ENCODE measurements around the gene LRRC2.

Gene LRRC2

DNA sequence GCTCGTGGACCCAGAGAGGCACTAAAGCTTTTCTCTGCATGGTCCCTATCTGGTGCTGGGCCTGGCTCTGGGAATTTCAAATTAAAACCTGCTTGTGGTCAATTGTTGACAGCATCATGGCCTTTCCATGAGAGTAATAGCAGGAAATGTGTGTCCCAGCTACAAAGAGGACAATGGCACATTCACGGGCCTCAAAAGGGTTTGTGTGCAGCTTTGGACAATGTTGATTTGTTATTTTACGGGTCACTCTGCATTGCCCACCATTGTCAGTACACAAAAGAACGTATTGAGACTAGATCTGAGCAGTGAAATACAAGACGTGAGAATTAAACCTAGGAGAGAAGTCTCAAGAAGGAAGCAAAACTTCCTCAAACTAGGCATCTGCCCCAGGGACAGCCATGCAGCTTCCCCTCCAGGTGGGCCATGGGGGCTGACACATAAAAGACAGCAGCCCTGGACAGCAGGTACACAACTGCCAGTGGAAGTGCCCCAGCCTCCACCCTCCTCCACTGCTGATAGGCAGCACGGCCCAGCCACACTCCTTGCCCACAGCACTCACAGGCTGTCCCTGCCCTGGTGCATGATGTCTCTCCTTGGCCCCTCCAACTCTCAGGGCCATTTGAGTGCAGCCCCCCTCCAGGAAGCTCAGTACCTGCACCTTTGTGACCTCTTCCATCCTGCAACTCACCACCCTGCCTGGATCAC lies 85.5 kb downstream of the LRRC2 start:
- no peaks in the 10 kb centered on the region for H3K9me2 ChIP-seq (replicated peaks; ENCODE audit: low read depth, low read length)
- H3K4me3 ChIP-seq (ENCODE audit: low read length, poor library complexity, severe bottlenecking): no peak overlapping the region
- H3K4me2 ChIP-seq (ENCODE audit: low read depth, low read length, poor library complexity, severe bottlenecking): no peak overlapping the region
- no peak overlapping the region for H3K9ac ChIP-seq (ENCODE audit: low read depth, low read length, poor library complexity, severe bottlenecking)
- H3K36me3 ChIP-seq (ENCODE audit: insufficient read depth, low read length): no peaks in the 10 kb centered on the region
- H3K4me1 ChIP-seq (ENCODE audit: insufficient read depth, low read length, poor library complexity, severe bottlenecking): no peaks in the 10 kb centered on the region
- H3K79me2 ChIP-seq (ENCODE audit: insufficient read depth, low read length): no peaks in the 10 kb centered on the region
- no peak overlapping the region for H2AFZ ChIP-seq (ENCODE audit: low read length)
- no peaks in the 10 kb centered on the region for H3K9me3 ChIP-seq (ENCODE audit: insufficient read depth, low read depth, low read length)
- no peak for TF ChIP-seq CTCF (conservative IDR thresholded peaks at IDR 0.05; ENCODE audit: low read length)
- TF ChIP-seq EZH2phosphoT487 (IDR thresholded peaks at IDR 0.05; ENCODE audit: borderline replicate concordance): no peak
- no peaks in the 10 kb centered on the region for H4K20me1 ChIP-seq (ENCODE audit: insufficient read depth, low read length, poor library complexity, severe bottlenecking)
- no peaks in the 10 kb centered on the region for H3F3A ChIP-seq (ENCODE audit: low read depth)
- no peaks in the 10 kb centered on the region for H3K27me3 ChIP-seq (ENCODE audit: insufficient read depth, low read length, poor library complexity, severe bottlenecking)

GRCh38 chr3:46479696-46480095 lies 86.4 kb downstream of the LRRC2 start:
- H3K9me3 ChIP-seq (ENCODE audit: insufficient read depth, low read depth, low read length): no peaks in the 10 kb centered on the region
- no peaks in the 10 kb centered on the region for H4K20me1 ChIP-seq (ENCODE audit: insufficient read depth, low read length, poor library complexity, severe bottlenecking)
- no peak overlapping the region for H2AFZ ChIP-seq (ENCODE audit: low read length)
- no peaks in the 10 kb centered on the region for H3K9me2 ChIP-seq (replicated peaks; ENCODE audit: low read depth, low read length)
- H3K9ac ChIP-seq (ENCODE audit: low read depth, low read length, poor library complexity, severe bottlenecking): no peak overlapping the region
- no peaks in the 10 kb centered on the region for H3K27me3 ChIP-seq (ENCODE audit: insufficient read depth, low read length, poor library complexity, severe bottlenecking)
- no peaks in the 10 kb centered on the region for H3F3A ChIP-seq (ENCODE audit: low read depth)
- no peaks in the 10 kb centered on the region for H3K36me3 ChIP-seq (ENCODE audit: insufficient read depth, low read length)
- no peak overlapping the region for H3K4me2 ChIP-seq (ENCODE audit: low read depth, low read length, poor library complexity, severe bottlenecking)
- TF ChIP-seq EZH2phosphoT487 (IDR thresholded peaks at IDR 0.05; ENCODE audit: borderline replicate concordance) (no peak), CTCF (conservative IDR thresholded peaks at IDR 0.05; ENCODE audit: low read length) (no peak)
- H3K4me3 ChIP-seq (ENCODE audit: low read length, poor library complexity, severe bottlenecking): no peak overlapping the region
- H3K4me1 ChIP-seq (ENCODE audit: insufficient read depth, low read length, poor library complexity, severe bottlenecking): no peaks in the 10 kb centered on the region
- H3K79me2 ChIP-seq (ENCODE audit: insufficient read depth, low read length): no peaks in the 10 kb centered on the region

DNA sequence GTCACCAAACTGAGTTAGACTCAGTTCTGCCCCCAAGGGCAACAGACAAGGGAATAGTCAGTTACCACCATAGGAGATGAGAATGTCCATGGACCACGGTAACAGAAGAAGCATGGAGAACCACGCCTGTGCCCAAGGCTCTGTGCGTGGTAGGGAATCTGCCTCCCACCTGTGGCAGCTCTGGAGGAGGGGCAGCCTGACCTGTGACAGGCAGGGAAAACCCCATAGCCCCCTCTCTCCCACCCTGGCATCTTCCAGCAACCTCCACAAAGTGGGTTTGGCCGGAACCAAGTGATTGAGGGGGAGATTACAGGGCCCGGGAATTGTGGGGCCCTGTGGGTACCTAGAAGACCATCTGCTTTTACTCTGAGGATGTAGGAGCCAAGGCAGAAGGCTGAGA lies 87.1 kb downstream of the LRRC2 start:
- Histone ChIP-seq H3K4me2 (ENCODE audit: low read depth, low read length, poor library complexity, severe bottlenecking) (no peak overlapping the region), H3F3A (ENCODE audit: low read depth) (no peaks in the 10 kb centered on the region), H3K79me2 (ENCODE audit: insufficient read depth, low read length) (no peaks in the 10 kb centered on the region), H3K4me3 (ENCODE audit: low read length, poor library complexity, severe bottlenecking) (no peak overlapping the region), H4K20me1 (ENCODE audit: insufficient read depth, low read length, poor library complexity, severe bottlenecking) (no peaks in the 10 kb centered on the region), H3K9me3 (ENCODE audit: insufficient read depth, low read depth, low read length) (no peaks in the 10 kb centered on the region), H3K4me1 (ENCODE audit: insufficient read depth, low read length, poor library complexity, severe bottlenecking) (no peaks in the 10 kb centered on the region), H3K9me2 (replicated peaks; ENCODE audit: low read depth, low read length) (no peaks in the 10 kb centered on the region), H2AFZ (ENCODE audit: low read length) (no peak overlapping the region), H3K9ac (ENCODE audit: low read depth, low read length, poor library complexity, severe bottlenecking) (no peak overlapping the region), H3K27me3 (ENCODE audit: insufficient read depth, low read length, poor library complexity, severe bottlenecking) (no peaks in the 10 kb centered on the region), H3K36me3 (ENCODE audit: insufficient read depth, low read length) (no peaks in the 10 kb centered on the region)
- TF ChIP-seq CTCF (conservative IDR thresholded peaks at IDR 0.05; ENCODE audit: low read length) (no peak), EZH2phosphoT487 (IDR thresholded peaks at IDR 0.05; ENCODE audit: borderline replicate concordance) (no peak)
